Neuronal stem cell (in vitro differentiated cells): ENCODE results near the gene TMEM101.
A peak's percentile ranks its signal among the peaks of the same experiment; 100 is the strongest.
"Not testable (repeated sequence)": the region's sequence is repeated elsewhere in the genome, so short reads cannot be mapped to it uniquely, and the experiment has no call there.

Source experiments
- DNase-seq: peaks from one replicate; pipeline ENCODE4 v3.0.0-alpha.2; 2013; ENCODE audit warnings: low spot score
- H2AFZ ChIP-seq: one replicate; pipeline ENCODE4 v1.6.1; 2013; ENCODE audit warnings: mild to moderate bottlenecking, low read length, inconsistent platforms
- H2AK5ac ChIP-seq: 2 replicates; pipeline ENCODE4 v1.6.1; 2013; ENCODE audit warnings: low read depth, mild to moderate bottlenecking, inconsistent platforms, low read length, moderate library complexity, mixed read lengths
- H2BK120ac ChIP-seq: 2 replicates; pipeline ENCODE4 v1.6.1; 2013; ENCODE audit warnings: low read depth, mild to moderate bottlenecking, inconsistent platforms, low read length, moderate library complexity, mixed read lengths
- H2BK12ac ChIP-seq: one replicate; pipeline ENCODE4 v1.6.1; 2013; ENCODE audit warnings: low read length, inconsistent platforms
- H2BK15ac ChIP-seq: 2 replicates; pipeline ENCODE4 v1.6.1; 2013; ENCODE audit warnings: mild to moderate bottlenecking, low read length, inconsistent platforms, mixed read lengths
- H2BK5ac ChIP-seq: one replicate; pipeline ENCODE4 v1.6.1; 2013; ENCODE audit warnings: inconsistent platforms, mild to moderate bottlenecking, low read length, moderate library complexity
- H3K14ac ChIP-seq: one replicate; pipeline ENCODE4 v1.6.1; 2013; ENCODE audit warnings: low read length, inconsistent platforms
- H3K18ac ChIP-seq: 2 replicates; pipeline ENCODE4 v1.6.1; 2013; ENCODE audit warnings: low read length, inconsistent platforms
- H3K23ac ChIP-seq: 2 replicates; pipeline ENCODE4 v1.6.1; 2013; ENCODE audit warnings: low read depth, mild to moderate bottlenecking, mixed read lengths, low read length, inconsistent platforms; ENCODE audit not compliant: poor library complexity
- H3K27ac ChIP-seq: replicated peaks from 3 replicates; pipeline ENCODE4 v1.5.1; 2013; ENCODE audit warnings: low read length, inconsistent platforms
- H3K27me3 ChIP-seq, 3 experiments: 2 replicates each; pipeline ENCODE4 v1.6.1; 2013; ENCODE audit warnings: low read length in 3 of 3, mild to moderate bottlenecking in 2 of 3, inconsistent platforms in 1 of 3, low read depth in 1 of 3, mixed read lengths in 1 of 3, moderate library complexity in 1 of 3; ENCODE audit not compliant: control insufficient read depth in 3 of 3, insufficient read depth in 3 of 3
- H3K36me3 ChIP-seq, 2 donors: replicated peaks in 1 of 2; 2 replicates each; pipeline ENCODE4 v1.6.1; 2013; ENCODE audit warnings: low read length in 2 of 2; ENCODE audit not compliant: control insufficient read depth in 2 of 2, insufficient read depth in 2 of 2
- H3K4ac ChIP-seq: 2 replicates; pipeline ENCODE4 v1.6.1; 2013; ENCODE audit warnings: inconsistent platforms, mild to moderate bottlenecking, low read length, moderate library complexity
- H3K4me1 ChIP-seq, 2 donors: 1 replicate in 1 of 2; 2 replicates in 1 of 2; pipeline ENCODE4 v1.6.1; 2013; ENCODE audit warnings: low read length in 2 of 2, low read depth in 1 of 2; ENCODE audit not compliant: control insufficient read depth in 2 of 2, insufficient read depth in 1 of 2
- H3K4me2 ChIP-seq: one replicate; pipeline ENCODE4 v1.6.1; 2013; ENCODE audit warnings: mild to moderate bottlenecking, low read length, inconsistent platforms; ENCODE audit not compliant: insufficient read depth, poor library complexity, severe bottlenecking
- H3K4me3 ChIP-seq, 2 donors: 2 replicates each; pipeline ENCODE4 v1.5.1; 2013; ENCODE audit warnings: low read length in 2 of 2, mild to moderate bottlenecking in 2 of 2, inconsistent platforms in 1 of 2, moderate library complexity in 1 of 2
- H3K79me1 ChIP-seq: one replicate; pipeline ENCODE4 v1.6.1; 2013; ENCODE audit warnings: low read depth, mild to moderate bottlenecking, inconsistent platforms, low read length, moderate library complexity
- H3K9ac ChIP-seq: one replicate; pipeline ENCODE4 v1.6.1; 2013; ENCODE audit warnings: mild to moderate bottlenecking, low read depth, low read length, inconsistent platforms; ENCODE audit not compliant: poor library complexity
- H3K9me3 ChIP-seq, 2 donors: replicated peaks in 1 of 2; 2 replicates each; pipeline versions ENCODE3 to v1.6.1; 2013; ENCODE audit warnings: low read length in 2 of 2, mild to moderate bottlenecking in 2 of 2, inconsistent platforms in 1 of 2, low read depth in 1 of 2, mixed read lengths in 1 of 2, moderate library complexity in 1 of 2; ENCODE audit not compliant: control insufficient read depth in 2 of 2, insufficient read depth in 1 of 2
- H4K8ac ChIP-seq: one replicate; pipeline ENCODE4 v1.6.1; 2013; ENCODE audit warnings: low read depth, mild to moderate bottlenecking, inconsistent platforms, low read length, moderate library complexity
- H4K91ac ChIP-seq: one replicate; pipeline ENCODE4 v1.6.1; 2013; ENCODE audit warnings: low read length, low read depth, mild to moderate bottlenecking, inconsistent platforms; ENCODE audit not compliant: poor library complexity
- WGBS, 2 donors: extraction: QIAGEN DNeasy Blood & Tissue Kit; methylation state at CpG; one replicate each; pipeline ENCODE4 v1.1.7; 2013; ENCODE audit warnings: missing lambda C conversion rate in 2 of 2, mixed read lengths in 1 of 2; ENCODE audit not compliant: insufficient read length in 2 of 2, insufficient replicate concordance in 1 of 2; ENCODE audit errors: extremely low coverage in 2 of 2; 5-methylcytosine and 5-hydroxymethylcytosine counted together

TMEM101 gene

GRCh38 chr17:44023545-44024270 lies 8.9 kb upstream of the TMEM101 start:
- Histone ChIP-seq H3K27ac (no peak overlapping the region), H3K23ac (peak overlapping the region; percentile 52), H3K4me2 (no peak overlapping the region), H2BK120ac (no peak overlapping the region), H3K4ac (no peak overlapping the region), H3K4me1 (no peaks in the 10 kb centered on the region), H4K91ac (no peak overlapping the region), H2BK5ac (peak overlapping the region; percentile 22), H3K9me3 (no peaks in the 10 kb centered on the region), H2AFZ (no peak overlapping the region), H3K4me3 (peak overlapping the region in 1 of 2 donors; percentile 40), H3K14ac (no peak overlapping the region), H4K8ac (no peak overlapping the region), H3K9ac (peak overlapping the region; percentile 56), H3K27me3 (no peaks in the 10 kb centered on the region), H2AK5ac (peak overlapping the region; percentile 29), H3K18ac (no peak overlapping the region), H2BK12ac (no peak overlapping the region), H3K36me3 (peaks cover 6 to 31% of the 10 kb centered on the region in 2 donors), H2BK15ac (no peak overlapping the region), H3K79me1 (peaks cover 9% of the 10 kb centered on the region)
- no peak for DNase-seq
- no CpG with 5 or more reads among the region's 22 CpGs for WGBS, 2 donors

- Histone ChIP-seq H2AK5ac (no peak overlapping the region), H2BK120ac (no peak overlapping the region), H3K79me1 (peaks cover 9% of the 10 kb centered on the region), H3K4ac (no peak overlapping the region), H3K36me3 (peaks cover 5 to 22% of the 10 kb centered on the region in 2 donors), H3K4me2 (no peak overlapping the region), H3K9me3 (no peaks in the 10 kb centered on the region), H3K27me3 (no peaks in the 10 kb centered on the region), H2AFZ (no peak overlapping the region), H2BK5ac (no peak overlapping the region), H3K4me1 (no peaks in the 10 kb centered on the region), H2BK12ac (no peak overlapping the region), H3K9ac (no peak overlapping the region), H3K18ac (no peak overlapping the region), H3K4me3 (no peak overlapping the region), H3K27ac (no peak overlapping the region), H4K91ac (no peak overlapping the region), H2BK15ac (no peak overlapping the region), H3K14ac (no peak overlapping the region), H3K23ac (no peak overlapping the region), H4K8ac (no peak overlapping the region)
- no peak for DNase-seq
- no CpG with 5 or more reads among the region's 2 CpGs for WGBS, 2 donors
These were observed 7.5 kb upstream of the TMEM101 start for GRCh38 chr17:44022246-44022645.

- not testable (repeated sequence) for H3K79me1 ChIP-seq, H3K4me3 ChIP-seq, H3K9me3 ChIP-seq, H3K27me3 ChIP-seq, H2BK120ac ChIP-seq, H3K27ac ChIP-seq, H4K91ac ChIP-seq, H4K8ac ChIP-seq, DNase-seq, H2BK15ac ChIP-seq, H3K4me1 ChIP-seq, H2AK5ac ChIP-seq, H3K14ac ChIP-seq, H2BK12ac ChIP-seq, H3K9ac ChIP-seq, H3K4me2 ChIP-seq, H3K4ac ChIP-seq, H2BK5ac ChIP-seq, H3K23ac ChIP-seq, H3K18ac ChIP-seq, H2AFZ ChIP-seq
- WGBS, 2 donors: no CpG with 5 or more reads among the region's 7 CpGs
- H3K36me3 ChIP-seq: peaks cover 5 to 22% of the 10 kb centered on the region in 2 donors
These were observed 6.5 kb upstream of the TMEM101 start for GRCh38 chr17:44021227-44021626.

GRCh38 chr17:44014133-44014436 lies 678 bp downstream of the TMEM101 start:
- Histone ChIP-seq H2BK5ac (no peak overlapping the region), H3K23ac (peak overlapping the region; percentile 29), H3K27me3 (no peaks in the 10 kb centered on the region), H4K91ac (no peak overlapping the region), H3K4me1 (peaks cover 0 to 5% of the 10 kb centered on the region in 2 donors), H3K9ac (peak overlapping the region; percentile 97), H2AFZ (peak overlapping the region; percentile 84), H3K18ac (no peak overlapping the region), H3K14ac (peak overlapping the region; percentile 56), H3K79me1 (no peaks in the 10 kb centered on the region), H2AK5ac (peak overlapping the region; percentile 79), H4K8ac (no peak overlapping the region), H3K4ac (no peak overlapping the region), H2BK12ac (no peak overlapping the region), H2BK15ac (no peak overlapping the region), H2BK120ac (no peak overlapping the region), H3K36me3 (peaks cover 5 to 9% of the 10 kb centered on the region in 2 donors), H3K4me2 (peak overlapping the region; percentile 95), H3K27ac (no peak overlapping the region), H3K9me3 (no peaks in the 10 kb centered on the region), H3K4me3 (peak overlapping the region; percentile 76 to 89)
- WGBS, 2 donors: no CpG with 5 or more reads among the region's 12 CpGs
- no peak for DNase-seq
